Measurements from ENCODE around the gene ARHGAP24. TPM values are rescaled to one million over a fixed set of nuclear protein-coding genes. Genes with fewer than 3 reads are reported as not detected.

ARHGAP24 gene
- total RNA-seq, 3 donors from 2014 or later: 20.6 to 60.2 (median 37.2) TPM

DNA sequence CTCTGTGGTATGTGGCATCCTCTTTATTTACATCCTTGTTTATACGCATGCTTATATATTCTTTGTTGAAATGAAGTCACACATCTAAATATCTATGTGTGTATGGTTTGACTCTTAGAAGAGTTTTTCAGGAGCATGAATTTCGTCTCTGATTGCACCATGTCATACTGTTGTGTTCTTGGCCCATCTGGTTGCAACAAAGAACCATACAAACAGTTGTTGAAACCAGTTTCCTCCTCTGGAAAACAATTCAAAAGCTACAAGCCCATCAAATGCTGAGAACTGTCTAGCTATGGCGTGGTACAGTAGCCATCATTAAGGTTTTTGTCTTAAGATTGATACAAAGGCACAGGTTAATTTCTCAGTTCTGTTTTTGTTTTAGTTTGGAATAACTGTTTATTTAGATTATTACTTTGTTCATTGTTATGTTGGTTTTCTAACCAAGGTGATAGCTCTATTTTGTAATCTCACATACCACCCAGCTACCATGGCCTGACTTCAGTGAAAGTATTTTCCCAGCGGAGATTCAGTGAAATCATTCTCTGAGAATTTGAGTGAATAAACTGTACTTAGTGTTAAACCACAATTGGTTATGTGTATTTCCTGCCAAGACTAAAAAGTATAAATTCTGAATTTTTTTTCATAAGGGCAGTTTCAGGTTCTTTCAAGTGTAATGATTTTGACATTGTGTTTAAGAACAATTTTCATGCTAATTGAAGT, 91.0 kb downstream of the ARHGAP24 start:
- no peak for TF ChIP-seq POLR2AphosphoS5 (IDR thresholded peaks at IDR 0.05)
- intact Hi-C loops (cut with DNase I; ENCODE audit: low total_unique reads): no loop called here
- H3K27me3 ChIP-seq: no peaks in the 10 kb centered on the region
- no peak overlapping the region for H3K27ac ChIP-seq
- no peaks in the 10 kb centered on the region for H3K4me1 ChIP-seq
- peaks cover 0 to 9% of the 10 kb centered on the region in 2 donors for H3K9me3 ChIP-seq
- no peak for DNase-seq (ENCODE audit: low spot score in 2 of 2)
- no peaks in the 10 kb centered on the region for H3K36me3 ChIP-seq
- H3K4me3 ChIP-seq: no peak overlapping the region

DNA sequence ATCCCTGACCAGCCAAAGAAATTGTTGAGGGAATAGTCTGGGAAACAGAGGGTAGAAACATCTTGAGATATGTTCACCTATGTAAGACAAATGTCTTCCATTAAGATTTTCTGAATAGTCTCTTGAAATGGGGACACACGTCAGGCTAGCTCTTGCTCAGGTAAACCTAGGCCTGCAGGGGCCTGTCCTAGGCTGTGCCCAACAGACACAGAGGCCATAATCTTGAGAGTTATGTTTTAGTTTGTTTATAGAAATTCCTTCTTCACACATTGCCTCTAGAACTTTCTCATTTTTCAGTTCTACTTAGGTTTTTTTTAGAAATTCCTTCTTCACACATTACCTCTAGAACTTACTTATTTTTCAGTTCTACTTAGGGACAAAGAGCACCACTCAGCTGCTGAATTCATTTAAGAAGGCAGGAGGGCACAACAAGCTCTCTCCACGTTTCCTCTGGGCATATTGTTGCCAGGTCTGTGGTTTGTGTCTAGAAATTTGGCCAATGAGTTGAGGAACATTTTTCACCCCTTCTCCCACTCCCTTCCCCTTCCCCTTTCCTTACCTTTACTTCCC, 94.9 kb downstream of the ARHGAP24 start:
- Histone ChIP-seq H3K4me3 (no peak overlapping the region), H3K9me3 (no peaks in the 10 kb centered on the region), H3K4me1 (no peaks in the 10 kb centered on the region), H3K27ac (peak overlapping the region in 1 of 2 donors; percentile 58), H3K27me3 (no peaks in the 10 kb centered on the region), H3K36me3 (no peaks in the 10 kb centered on the region)
- intact Hi-C loops (cut with DNase I; ENCODE audit: low total_unique reads): loop anchor here (2.0 kb wide), 1 partner anchor 55 kb away; no protein-coding TSS in a partner anchor
- DNase-seq (ENCODE audit: low spot score in 2 of 2): no peak
- no peak for TF ChIP-seq POLR2A (IDR thresholded peaks at IDR 0.05)
- no peak for TF ChIP-seq POLR2AphosphoS5 (IDR thresholded peaks at IDR 0.05)
- TF ChIP-seq, protein P1, sequence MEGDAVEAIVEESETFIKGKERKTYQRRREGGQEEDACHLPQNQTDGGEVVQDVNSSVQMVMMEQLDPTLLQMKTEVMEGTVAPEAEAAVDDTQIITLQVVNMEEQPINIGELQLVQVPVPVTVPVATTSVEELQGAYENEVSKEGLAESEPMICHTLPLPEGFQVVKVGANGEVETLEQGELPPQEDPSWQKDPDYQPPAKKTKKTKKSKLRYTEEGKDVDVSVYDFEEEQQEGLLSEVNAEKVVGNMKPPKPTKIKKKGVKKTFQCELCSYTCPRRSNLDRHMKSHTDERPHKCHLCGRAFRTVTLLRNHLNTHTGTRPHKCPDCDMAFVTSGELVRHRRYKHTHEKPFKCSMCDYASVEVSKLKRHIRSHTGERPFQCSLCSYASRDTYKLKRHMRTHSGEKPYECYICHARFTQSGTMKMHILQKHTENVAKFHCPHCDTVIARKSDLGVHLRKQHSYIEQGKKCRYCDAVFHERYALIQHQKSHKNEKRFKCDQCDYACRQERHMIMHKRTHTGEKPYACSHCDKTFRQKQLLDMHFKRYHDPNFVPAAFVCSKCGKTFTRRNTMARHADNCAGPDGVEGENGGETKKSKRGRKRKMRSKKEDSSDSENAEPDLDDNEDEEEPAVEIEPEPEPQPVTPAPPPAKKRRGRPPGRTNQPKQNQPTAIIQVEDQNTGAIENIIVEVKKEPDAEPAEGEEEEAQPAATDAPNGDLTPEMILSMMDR (IDR thresholded peaks at IDR 0.05): no peak

- Histone ChIP-seq H3K36me3 (no peaks in the 10 kb centered on the region), H3K4me3 (no peak overlapping the region), H3K27ac (peak overlapping the region in 1 of 2 donors; percentile 58), H3K4me1 (no peaks in the 10 kb centered on the region), H3K27me3 (no peaks in the 10 kb centered on the region), H3K9me3 (no peaks in the 10 kb centered on the region)
- intact Hi-C loops (cut with DNase I; ENCODE audit: low total_unique reads): no loop called here
- DNase-seq (ENCODE audit: low spot score in 2 of 2): no peak
- no peak for TF ChIP-seq POLR2A (IDR thresholded peaks at IDR 0.05)
- no peak for TF ChIP-seq POLR2AphosphoS5 (IDR thresholded peaks at IDR 0.05)
- TF ChIP-seq, protein P1 (IDR thresholded peaks at IDR 0.05): no peak
Measured at GRCh38 chr4:85570388-85570787, 95.4 kb downstream of the ARHGAP24 start.

- no peak for DNase-seq (ENCODE audit: low spot score in 2 of 2)
- Histone ChIP-seq H3K9me3 (no peaks in the 10 kb centered on the region), H3K4me3 (no peak overlapping the region), H3K27me3 (no peaks in the 10 kb centered on the region), H3K27ac (peak overlapping the region in 1 of 2 donors; percentile 58), H3K36me3 (no peaks in the 10 kb centered on the region), H3K4me1 (no peaks in the 10 kb centered on the region)
- TF ChIP-seq POLR2A (IDR thresholded peaks at IDR 0.05) (no peak), POLR2AphosphoS5 (IDR thresholded peaks at IDR 0.05) (no peak)
- TF ChIP-seq, protein P1 (IDR thresholded peaks at IDR 0.05): no peak
- intact Hi-C loops (cut with DNase I; ENCODE audit: low total_unique reads): no loop called here
Measured at GRCh38 chr4:85571008-85571407, 96.1 kb downstream of the ARHGAP24 start.

GRCh38 chr4:85573270-85573669, 98.3 kb downstream of the ARHGAP24 start:
- no peak for DNase-seq (ENCODE audit: low spot score in 2 of 2)
- TF ChIP-seq POLR2AphosphoS5 (IDR thresholded peaks at IDR 0.05) (no peak), POLR2A (IDR thresholded peaks at IDR 0.05) (no peak)
- TF ChIP-seq, protein P1 (IDR thresholded peaks at IDR 0.05): no peak
- H3K27ac ChIP-seq: no peak overlapping the region
- no peak overlapping the region for H3K4me3 ChIP-seq
- no peaks in the 10 kb centered on the region for H3K9me3 ChIP-seq
- H3K27me3 ChIP-seq: no peaks in the 10 kb centered on the region
- no peaks in the 10 kb centered on the region for H3K4me1 ChIP-seq
- intact Hi-C loops (cut with DNase I; ENCODE audit: low total_unique reads): no loop called here
- no peaks in the 10 kb centered on the region for H3K36me3 ChIP-seq

All from breast epithelium (tissue), 4 donors.